HepG2 (cell line): Measurements from ENCODE around the gene CTNNBIP1. TPM values are rescaled to one million over a fixed set of nuclear protein-coding genes. Genes with fewer than 3 reads are reported as not detected.

Source experiments
- ATF7 ChIP-seq, 2 experiments: fragments of 450-650 bp in 1 of 2; sonication (generic) in 1 of 2; formaldehyde crosslinking in 1 of 2; IDR thresholded peaks; 2 replicates each; pipeline versions ENCODE4 v1.4.0 to v1.6.1; 2016 to 2020; ENCODE audit warnings: antibody characterized with exemption in 1 of 2, mild to moderate bottlenecking in 1 of 2, missing genetic modification reagents in 1 of 2
- ELF3 ChIP-seq: IDR thresholded peaks from 2 replicates; pipeline ENCODE4 v1.6.1; 2016; ENCODE audit warnings: missing genetic modification reagents, missing compliant biosample characterization
- IRF2 ChIP-seq: IDR thresholded peaks from 2 replicates; pipeline ENCODE4 v1.6.1; 2018; ENCODE audit warnings: missing genetic modification reagents, missing compliant biosample characterization
- KDM2A ChIP-seq: sonication (generic); formaldehyde crosslinking; IDR thresholded peaks from 2 replicates; pipeline ENCODE4 v1.4.0; 2020; ENCODE audit warnings: low read depth, missing genetic modification reagents, borderline replicate concordance
- MAX ChIP-seq: IDR thresholded peaks from 2 replicates; pipeline ENCODE4 v1.6.1; 2012; ENCODE audit warnings: inconsistent platforms
- MED1 ChIP-seq: sonication (generic); formaldehyde crosslinking; IDR thresholded peaks from 2 replicates; pipeline ENCODE4 v1.4.0; 2020; ENCODE audit warnings: missing genetic modification reagents
- MXD4 ChIP-seq: IDR thresholded peaks from 2 replicates; pipeline ENCODE4 v1.6.1; 2016; ENCODE audit warnings: mild to moderate bottlenecking, missing biosample characterization, missing genetic modification reagents
- MYPOP ChIP-seq: sonication (generic); formaldehyde crosslinking; IDR thresholded peaks from 2 replicates; pipeline ENCODE4 v1.8.1; 2023; ENCODE audit warnings: mild to moderate bottlenecking, moderate library complexity, missing genetic modification reagents
- NFRKB ChIP-seq: fragments of 450-650 bp; IDR thresholded peaks from 2 replicates; pipeline ENCODE4 v1.6.1; 2017
- PRPF4 ChIP-seq: fragments of 200-400 bp; formaldehyde crosslinking; IDR thresholded peaks from 2 replicates; pipeline ENCODE4 v1.6.1; 2016; ENCODE audit warnings: low read length, low read depth; ENCODE audit not compliant: poor library complexity, severe bottlenecking
- RFX1 ChIP-seq: fragments of 450-650 bp; IDR thresholded peaks from 2 replicates; pipeline ENCODE4 v1.6.1; 2017
- SOX5 ChIP-seq: IDR thresholded peaks from 2 replicates; pipeline ENCODE4 v1.6.1; 2016; ENCODE audit warnings: borderline replicate concordance
- SOX6 ChIP-seq, 2 experiments: fragments of 450-650 bp in 1 of 2; sonication (generic) in 1 of 2; formaldehyde crosslinking in 1 of 2; IDR thresholded peaks; 2 replicates each; pipeline versions ENCODE4 v1.4.0 to v1.6.1; 2017 to 2020; ENCODE audit warnings: antibody characterized with exemption in 1 of 2, mild to moderate bottlenecking in 1 of 2, missing genetic modification reagents in 1 of 2
- UBTF ChIP-seq: sonication (generic); formaldehyde crosslinking; IDR thresholded peaks from 2 replicates; pipeline ENCODE4 v1.4.0; 2020; ENCODE audit warnings: mild to moderate bottlenecking, missing genetic modification reagents
- ZNF224 ChIP-seq: sonication (generic); formaldehyde crosslinking; IDR thresholded peaks from 2 replicates; pipeline ENCODE4 v1.5.0; 2020; ENCODE audit warnings: mild to moderate bottlenecking, missing genetic modification reagents
- ZNF549 ChIP-seq: sonication (generic); formaldehyde crosslinking; IDR thresholded peaks from 2 replicates; pipeline ENCODE4 v1.5.0; 2020; ENCODE audit warnings: missing genetic modification reagents
- ZSCAN22 ChIP-seq: sonication (generic); formaldehyde crosslinking; IDR thresholded peaks from 2 replicates; pipeline ENCODE4 v1.4.0; 2020; ENCODE audit warnings: mild to moderate bottlenecking, missing genetic modification reagents
- ZSCAN31 ChIP-seq: sonication (generic); formaldehyde crosslinking; IDR thresholded peaks from 2 replicates; pipeline ENCODE4 v1.5.0; 2020; ENCODE audit warnings: low read depth, mild to moderate bottlenecking, missing genetic modification reagents
- polyA plus RNA-seq, 8 experiments: library from polyadenylated mRNA; depleted of rRNA in 3 of 8; stranded (reverse) in 7 of 8; unstranded in 1 of 8; fragments of >200 nt; fragmentation: Illumina TruSeq in 4 of 8; extraction: Trizol in 4 of 8; gene quantifications; 2 replicates each; pipeline versions ENCODE4 v1.2.1 to v1.2.3, GENCODE V29; 2011 to 2016; ENCODE audit warnings: low read depth in 4 of 8, missing spikeins in 1 of 8, mixed read lengths in 1 of 8; ENCODE audit not compliant: insufficient read depth in 1 of 8
- total RNA-seq, 5 experiments: library from RNA; depleted of rRNA; stranded (reverse); fragments of >200 nt; fragmentation: Illumina TruSeq; extraction: Trizol; gene quantifications; 2 replicates each; pipeline ENCODE4 v1.2.3, GENCODE V29; 2016; ENCODE audit warnings: low read depth in 1 of 5
- TF ChIP-seq, protein P1 (sequence below): IDR thresholded peaks from 2 replicates; pipeline ENCODE4 v1.6.1; 2016; ENCODE audit warnings: mild to moderate bottlenecking
- TF ChIP-seq, protein P2 (sequence below): IDR thresholded peaks from 2 replicates; pipeline ENCODE4 v1.6.1; 2012; ENCODE audit warnings: low read length, improper control_type of control experiment
- TF ChIP-seq, protein P3 (sequence below): sonication (generic); formaldehyde crosslinking; IDR thresholded peaks from 2 replicates; pipeline ENCODE4 v1.4.0; 2020; ENCODE audit warnings: mild to moderate bottlenecking, missing genetic modification reagents

Gene CTNNBIP1
- total and polyA plus RNA-seq, 2 of the 13 experiments (the other 11 are each of a cell fraction or from before 2014, with no cell fraction given): 71.7 to 83.0 TPM

- TF ChIP-seq, protein P1, sequence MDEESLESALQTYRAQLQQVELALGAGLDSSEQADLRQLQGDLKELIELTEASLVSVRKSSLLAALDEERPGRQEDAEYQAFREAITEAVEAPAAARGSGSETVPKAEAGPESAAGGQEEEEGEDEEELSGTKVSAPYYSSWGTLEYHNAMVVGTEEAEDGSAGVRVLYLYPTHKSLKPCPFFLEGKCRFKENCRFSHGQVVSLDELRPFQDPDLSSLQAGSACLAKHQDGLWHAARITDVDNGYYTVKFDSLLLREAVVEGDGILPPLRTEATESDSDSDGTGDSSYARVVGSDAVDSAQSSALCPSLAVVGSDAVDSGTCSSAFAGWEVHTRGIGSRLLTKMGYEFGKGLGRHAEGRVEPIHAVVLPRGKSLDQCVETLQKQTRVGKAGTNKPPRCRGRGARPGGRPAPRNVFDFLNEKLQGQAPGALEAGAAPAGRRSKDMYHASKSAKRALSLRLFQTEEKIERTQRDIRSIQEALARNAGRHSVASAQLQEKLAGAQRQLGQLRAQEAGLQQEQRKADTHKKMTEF: peak; percentile 54; the same call in 1 of the 2 replicates
- TF ChIP-seq SOX5 (CRISPR knock-in tag) (0 out of 2 replicates have a peak, but pooled peaks have one; percentile 24), MXD4 (0 out of 2 replicates have a peak, but pooled peaks have one; percentile 20), UBTF (CRISPR knock-in tag) (0 out of 2 replicates have a peak, but pooled peaks have one; percentile 35), ZSCAN31 (CRISPR knock-in tag) (no peak), MED1 (0 out of 2 replicates have a peak, but pooled peaks have one; percentile 46), ATF7 (IDR thresholded peaks at IDR 0.05) (no peak), ATF7 (CRISPR knock-in tag; IDR thresholded peaks at IDR 0.05) (no peak), MAX (peak; percentile 15; the same call in 1 of the 2 replicates), ZSCAN22 (CRISPR knock-in tag) (no peak), SOX6 (IDR thresholded peaks at IDR 0.05) (no peak), SOX6 (CRISPR knock-in tag; IDR thresholded peaks at IDR 0.05) (peak; percentile 38; the same call in 1 of the 2 replicates), RFX1 (no peak), NFRKB (no peak), MYPOP (CRISPR knock-in tag) (0 out of 2 replicates have a peak, but pooled peaks have one; percentile 7), ZNF224 (CRISPR knock-in tag) (no peak), IRF2 (CRISPR knock-in tag) (0 out of 2 replicates have a peak, but pooled peaks have one; percentile 37), PRPF4 (no peak), KDM2A (CRISPR knock-in tag) (peak; percentile 16; the same call in 1 of the 2 replicates), ELF3 (0 out of 2 replicates have a peak, but pooled peaks have one; percentile 13), ZNF549 (CRISPR knock-in tag) (no peak)
- TF ChIP-seq, protein P2, sequence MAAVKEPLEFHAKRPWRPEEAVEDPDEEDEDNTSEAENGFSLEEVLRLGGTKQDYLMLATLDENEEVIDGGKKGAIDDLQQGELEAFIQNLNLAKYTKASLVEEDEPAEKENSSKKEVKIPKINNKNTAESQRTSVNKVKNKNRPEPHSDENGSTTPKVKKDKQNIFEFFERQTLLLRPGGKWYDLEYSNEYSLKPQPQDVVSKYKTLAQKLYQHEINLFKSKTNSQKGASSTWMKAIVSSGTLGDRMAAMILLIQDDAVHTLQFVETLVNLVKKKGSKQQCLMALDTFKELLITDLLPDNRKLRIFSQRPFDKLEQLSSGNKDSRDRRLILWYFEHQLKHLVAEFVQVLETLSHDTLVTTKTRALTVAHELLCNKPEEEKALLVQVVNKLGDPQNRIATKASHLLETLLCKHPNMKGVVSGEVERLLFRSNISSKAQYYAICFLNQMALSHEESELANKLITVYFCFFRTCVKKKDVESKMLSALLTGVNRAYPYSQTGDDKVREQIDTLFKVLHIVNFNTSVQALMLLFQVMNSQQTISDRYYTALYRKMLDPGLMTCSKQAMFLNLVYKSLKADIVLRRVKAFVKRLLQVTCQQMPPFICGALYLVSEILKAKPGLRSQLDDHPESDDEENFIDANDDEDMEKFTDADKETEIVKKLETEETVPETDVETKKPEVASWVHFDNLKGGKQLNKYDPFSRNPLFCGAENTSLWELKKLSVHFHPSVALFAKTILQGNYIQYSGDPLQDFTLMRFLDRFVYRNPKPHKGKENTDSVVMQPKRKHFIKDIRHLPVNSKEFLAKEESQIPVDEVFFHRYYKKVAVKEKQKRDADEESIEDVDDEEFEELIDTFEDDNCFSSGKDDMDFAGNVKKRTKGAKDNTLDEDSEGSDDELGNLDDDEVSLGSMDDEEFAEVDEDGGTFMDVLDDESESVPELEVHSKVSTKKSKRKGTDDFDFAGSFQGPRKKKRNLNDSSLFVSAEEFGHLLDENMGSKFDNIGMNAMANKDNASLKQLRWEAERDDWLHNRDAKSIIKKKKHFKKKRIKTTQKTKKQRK: no peak
- TF ChIP-seq, protein P3, sequence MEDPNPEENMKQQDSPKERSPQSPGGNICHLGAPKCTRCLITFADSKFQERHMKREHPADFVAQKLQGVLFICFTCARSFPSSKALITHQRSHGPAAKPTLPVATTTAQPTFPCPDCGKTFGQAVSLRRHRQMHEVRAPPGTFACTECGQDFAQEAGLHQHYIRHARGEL: peak; percentile 100
Observed at GRCh38 chr1:9874959-9875635, 35.0 kb downstream of the CTNNBIP1 start (continued).
